Activated T-cell treated with anti-CD3 and anti-CD28 coated beads, Interleukin-2, amount 50 U/mL, for 72 hours (primary cell): ENCODE data around the gene GRK6. TPM values are rescaled to one million over a fixed set of nuclear protein-coding genes. Genes with fewer than 3 reads are reported as not detected.

Experiments used
- ATAC-seq, 2 donors: fragments of 150-1000 bp; cut with Tn5 transposase; replicated peaks in 1 of 2; 2 replicates each; pipeline ENCODE4 v1.10.0; 2021; ENCODE audit warnings: moderate library complexity in 2 of 2, mild to moderate bottlenecking in 1 of 2
- DNase-seq, 2 donors: peaks; one replicate each; pipeline ENCODE4 v3.0.0; 2021 to 2022; ENCODE audit warnings: mixed read lengths in 1 of 2
- H3K27ac Mint-ChIP-seq: one replicate; pipeline ENCODE4 v1.8.0; 2022; ENCODE audit warnings: mild to moderate bottlenecking, moderate library complexity, mixed read lengths
- H3K27me3 Mint-ChIP-seq: one replicate; pipeline ENCODE4 v1.8.0; 2022; ENCODE audit warnings: low read depth, mixed read lengths
- H3K36me3 Mint-ChIP-seq, 2 donors: one replicate each; pipeline ENCODE4 v1.8.0; 2022; ENCODE audit warnings: mixed read lengths in 2 of 2, mild to moderate bottlenecking in 1 of 2; ENCODE audit not compliant: insufficient read depth in 2 of 2
- H3K4me1 Mint-ChIP-seq: one replicate; pipeline ENCODE4 v1.8.0; 2022; ENCODE audit warnings: low read depth, mixed read lengths
- H3K4me3 Mint-ChIP-seq, 2 donors: one replicate each; pipeline ENCODE4 v1.8.0; 2022; ENCODE audit warnings: mild to moderate bottlenecking in 2 of 2, mixed read lengths in 2 of 2, moderate library complexity in 2 of 2
- H3K9me3 Mint-ChIP-seq, 2 donors: one replicate each; pipeline ENCODE4 v1.8.0; 2022; ENCODE audit warnings: mixed read lengths in 2 of 2
- total RNA-seq, 2 donors: library from RNA; stranded (reverse); gene quantifications; one replicate each; pipeline ENCODE4 v1.2.3, GENCODE V29; 2022

GRK6 gene
- total RNA-seq, 2 donors from 2014 or later, result 133 to 135 TPM

DNA sequence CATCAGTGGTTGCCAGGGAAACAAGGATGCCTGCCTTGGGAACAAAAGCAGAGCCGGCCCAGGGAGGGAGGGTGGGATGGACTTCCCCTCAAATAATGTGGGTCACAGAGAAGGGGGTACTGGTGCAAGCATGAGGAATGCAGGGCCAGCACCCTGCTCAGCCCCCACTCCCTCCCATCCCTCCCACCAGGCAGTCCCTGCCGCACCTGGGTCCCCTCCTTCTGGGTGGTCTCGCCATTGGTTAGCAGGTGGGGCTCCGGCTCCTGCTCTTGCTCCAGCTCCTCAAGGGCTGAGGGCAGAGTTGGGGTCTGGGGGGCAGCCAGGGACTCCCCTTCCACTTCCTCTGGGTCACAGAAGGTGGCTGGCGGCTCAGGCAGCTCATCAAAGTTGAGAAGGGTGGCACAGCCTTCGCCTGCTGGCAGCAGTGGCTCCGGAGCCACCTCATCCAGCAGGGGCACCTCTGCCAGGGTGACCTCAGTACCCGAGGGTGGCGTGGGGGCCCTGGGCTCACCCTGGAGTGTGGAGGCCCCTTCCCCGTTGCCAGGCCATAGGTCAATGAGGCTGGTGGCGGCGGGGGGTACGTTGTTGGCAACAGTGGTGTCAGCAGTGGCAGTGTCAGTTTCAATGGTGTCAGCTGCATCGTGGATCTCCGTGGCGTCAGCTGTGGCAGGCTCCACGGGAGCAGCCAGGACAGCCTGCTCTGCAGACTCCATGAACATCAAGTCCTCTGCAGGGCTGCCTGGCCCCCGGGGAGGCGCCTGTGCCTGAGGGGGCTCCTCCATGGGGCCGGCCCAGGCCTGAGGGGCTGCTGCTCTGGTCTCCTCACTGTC lies 31.6 kb downstream of the GRK6 start:
- Mint-ChIP-seq H3K4me3 (no peak overlapping the region), H3K36me3 (peaks cover 0 to 6% of the 10 kb centered on the region in 2 donors), H3K9me3 (no peaks in the 10 kb centered on the region), H3K27me3 (no peaks in the 10 kb centered on the region), H3K4me1 (peaks cover 42% of the 10 kb centered on the region), H3K27ac (no peak overlapping the region)
- DNase-seq, result no peak
- ATAC-seq, result no peak

DNA sequence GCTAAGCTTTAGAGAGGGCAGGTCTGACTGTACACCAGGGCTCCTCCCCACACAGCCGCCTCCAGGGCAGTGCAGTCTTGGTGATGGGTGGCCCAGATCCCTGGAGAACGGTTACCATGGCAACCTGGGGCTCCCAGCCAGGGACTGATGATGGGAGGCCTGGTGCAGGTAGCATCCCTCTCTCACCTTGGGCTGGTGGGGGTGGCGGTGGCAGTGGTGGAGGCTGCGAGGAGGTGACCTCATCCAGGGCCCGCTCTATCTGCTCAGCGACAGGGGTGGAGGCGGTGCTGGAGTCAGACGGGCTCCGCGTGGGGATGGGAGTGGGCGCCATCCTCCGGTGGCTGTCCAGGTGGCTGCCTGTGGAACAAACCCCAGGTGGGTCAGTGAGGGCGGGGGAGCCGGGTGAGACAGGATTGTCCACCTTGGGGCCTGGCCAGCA lies 32.5 kb downstream of the GRK6 start:
- Mint-ChIP-seq H3K27me3 (no peaks in the 10 kb centered on the region), H3K4me1 (peaks cover 35% of the 10 kb centered on the region), H3K36me3 (peaks cover 0 to 6% of the 10 kb centered on the region in 2 donors), H3K4me3 (no peak overlapping the region), H3K9me3 (no peaks in the 10 kb centered on the region), H3K27ac (no peak overlapping the region)
- ATAC-seq (no peak), DNase-seq (no peak)

DNA sequence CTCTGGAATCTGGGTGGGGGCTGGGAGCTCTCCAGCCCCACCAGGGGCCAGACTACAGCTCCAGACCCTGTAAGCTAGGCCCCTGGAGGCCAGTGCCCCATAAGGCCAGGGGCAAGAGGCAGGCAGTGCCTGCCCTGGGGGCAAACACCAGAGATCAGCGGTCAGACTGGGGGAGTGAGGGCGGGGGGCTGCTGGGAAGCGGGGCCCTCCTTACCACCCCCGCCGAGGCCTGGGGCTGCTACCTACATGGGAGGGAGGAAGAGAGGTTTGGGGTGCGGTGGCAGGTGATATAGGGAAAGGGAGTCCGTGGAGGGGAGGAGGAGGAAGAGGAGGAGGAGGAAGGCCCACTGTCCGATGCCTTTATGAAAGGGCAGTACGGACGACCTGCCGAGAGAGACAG lies 32.9 kb downstream of the GRK6 start:
- Mint-ChIP-seq H3K4me3 (no peak overlapping the region), H3K36me3 (peaks cover 0 to 6% of the 10 kb centered on the region in 2 donors), H3K4me1 (peaks cover 33% of the 10 kb centered on the region), H3K27me3 (no peaks in the 10 kb centered on the region), H3K27ac (no peak overlapping the region), H3K9me3 (no peaks in the 10 kb centered on the region)
- DNase-seq (no peak), ATAC-seq (no peak)

DNA sequence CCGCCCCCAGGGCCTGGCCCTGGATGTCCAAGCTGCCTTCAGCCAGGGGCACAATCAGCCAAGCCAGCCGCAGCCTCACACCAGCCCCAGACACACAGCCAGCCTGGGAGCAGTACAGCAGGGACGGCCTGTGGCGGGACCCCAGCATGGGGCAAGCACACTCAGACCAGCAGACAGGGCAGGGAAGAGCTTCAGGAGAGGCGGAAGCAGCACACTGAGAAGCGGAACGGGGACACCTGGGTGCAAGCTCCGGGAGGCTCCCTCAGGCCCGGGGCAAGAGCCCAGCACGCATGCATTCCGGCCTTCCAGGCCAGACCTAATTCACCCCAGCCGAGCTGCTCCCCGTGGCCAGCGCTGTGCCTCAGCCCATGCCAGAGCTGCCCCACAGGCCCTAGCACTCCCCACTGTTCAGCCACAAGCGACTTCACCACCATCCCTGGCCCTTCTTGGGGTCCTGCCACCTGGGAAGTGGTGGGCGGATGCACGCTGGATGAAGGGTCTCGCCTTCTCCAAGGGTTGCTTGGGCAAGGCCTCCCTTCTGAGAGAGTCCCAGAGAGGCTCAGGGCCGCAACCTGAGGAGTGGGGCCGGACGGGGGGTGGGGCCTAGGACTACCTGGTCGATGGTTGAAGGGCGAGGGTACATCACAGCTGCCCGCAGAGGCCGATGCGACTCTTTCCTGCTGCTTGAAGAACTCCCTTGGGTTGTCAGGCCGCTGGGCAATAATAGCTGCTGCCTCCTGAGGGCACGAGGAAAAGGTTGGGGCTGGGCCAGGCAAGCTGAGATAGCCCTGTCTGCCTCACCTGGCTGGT lies 33.5 kb downstream of the GRK6 start:
- Mint-ChIP-seq H3K27ac (no peak overlapping the region), H3K36me3 (peaks cover under 1 to 6% of the 10 kb centered on the region in 2 donors), H3K4me3 (no peak overlapping the region), H3K9me3 (no peaks in the 10 kb centered on the region), H3K4me1 (peaks cover 33% of the 10 kb centered on the region), H3K27me3 (no peaks in the 10 kb centered on the region)
- no peak for DNase-seq
- ATAC-seq, result no peak

DNA sequence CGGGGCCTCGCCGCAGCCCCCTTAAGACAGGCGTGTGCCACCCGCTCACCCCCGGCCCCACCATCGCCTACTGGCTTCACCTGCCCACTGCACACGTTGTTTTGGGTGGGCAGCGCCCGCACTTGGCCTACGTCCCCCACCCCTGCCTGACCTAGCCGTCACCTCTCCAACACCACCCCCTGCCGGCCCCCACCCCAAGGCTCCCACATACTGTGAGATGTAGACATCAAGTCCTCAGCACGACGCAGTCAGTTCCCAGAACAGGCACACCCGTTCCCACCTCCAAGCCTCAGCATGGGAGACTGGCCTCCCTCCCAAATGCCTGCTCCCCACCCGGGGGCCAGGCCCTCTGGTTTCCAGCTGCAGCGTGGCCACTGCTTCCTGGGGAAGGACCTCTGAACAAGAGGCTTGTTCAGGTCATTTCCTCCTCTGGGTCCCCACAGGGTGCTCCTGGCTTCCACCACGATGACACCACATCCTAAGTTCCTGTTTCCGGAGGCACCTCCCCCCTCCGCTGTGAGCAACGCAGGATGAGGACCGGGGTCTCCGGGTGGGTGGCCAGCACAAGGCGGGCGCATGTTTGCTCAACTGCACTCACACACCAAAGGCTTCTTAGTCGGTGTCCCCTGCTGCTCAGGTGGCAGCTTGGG lies 35.7 kb downstream of the GRK6 start:
- Mint-ChIP-seq H3K36me3 (peaks cover 3 to 10% of the 10 kb centered on the region in 2 donors), H3K4me3 (peak overlapping the region; percentile 28 to 60)

DNA sequence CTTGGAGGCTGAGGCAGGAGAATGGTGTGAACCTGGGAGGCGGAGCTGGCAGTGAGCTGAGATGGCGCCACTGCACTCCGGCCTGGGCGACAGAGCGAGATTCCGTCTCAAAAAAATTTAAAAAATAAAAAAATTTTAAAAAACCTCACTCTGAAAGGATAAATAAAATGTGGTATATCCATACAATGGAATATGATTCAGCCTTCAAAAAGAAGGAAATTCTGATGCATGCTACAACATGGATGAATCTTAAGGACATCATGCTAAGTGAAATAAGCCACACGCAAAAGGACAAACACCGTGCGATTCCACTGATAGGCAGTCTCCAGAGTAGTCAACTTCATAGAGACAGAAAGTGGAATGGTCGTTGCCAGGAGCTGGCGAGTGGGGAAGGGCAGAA lies 38.6 kb downstream of the GRK6 start:
- Mint-ChIP-seq H3K36me3 (peaks cover 3 to 10% of the 10 kb centered on the region in 2 donors), H3K27me3 (no peaks in the 10 kb centered on the region), H3K27ac (no peak overlapping the region), H3K4me3 (no peak overlapping the region), H3K9me3 (peaks cover 0 to 2% of the 10 kb centered on the region in 2 donors), H3K4me1 (peaks cover 25% of the 10 kb centered on the region)
- ATAC-seq, result no peak
- DNase-seq, result no peak

More for the DNA sequence above, 35.7 kb downstream of the GRK6 start:
- Mint-ChIP-seq H3K9me3 (peaks cover 0 to 2% of the 10 kb centered on the region in 2 donors), H3K4me1 (peaks cover 23% of the 10 kb centered on the region), H3K27me3 (no peaks in the 10 kb centered on the region), H3K27ac (no peak overlapping the region)
- no peak for ATAC-seq
- DNase-seq, result no peak

DNA sequence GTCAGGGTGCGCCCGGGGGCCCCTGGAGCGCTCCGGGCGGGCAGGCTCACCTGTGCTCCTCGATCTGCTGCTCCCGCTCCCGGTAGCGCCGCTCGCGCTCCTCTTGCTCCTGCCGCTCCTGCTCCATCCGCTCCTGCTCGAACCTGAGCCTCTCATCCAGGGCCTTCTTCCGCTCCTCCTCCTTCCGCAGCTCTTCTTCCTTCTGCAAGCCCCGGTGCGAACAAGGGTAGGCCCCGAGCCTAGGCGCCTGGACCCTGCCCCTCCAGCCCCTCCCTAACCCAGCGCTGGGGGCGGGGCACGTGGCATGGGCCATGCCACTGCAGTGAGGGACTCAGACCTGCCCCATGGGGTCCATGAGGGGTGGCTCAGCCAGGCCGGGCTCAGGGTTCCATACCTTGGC lies 40.4 kb downstream of the GRK6 start:
- peaks cover 0 to 2% of the 10 kb centered on the region in 2 donors for H3K9me3 Mint-ChIP-seq
- ATAC-seq (no peak), DNase-seq (no peak)
- H3K4me3 Mint-ChIP-seq, result no peak overlapping the region
- no peak overlapping the region for H3K27ac Mint-ChIP-seq
- H3K27me3 Mint-ChIP-seq, result no peaks in the 10 kb centered on the region
- H3K36me3 Mint-ChIP-seq, result peaks cover 3 to 8% of the 10 kb centered on the region in 2 donors
- peaks cover 34% of the 10 kb centered on the region for H3K4me1 Mint-ChIP-seq

DNA sequence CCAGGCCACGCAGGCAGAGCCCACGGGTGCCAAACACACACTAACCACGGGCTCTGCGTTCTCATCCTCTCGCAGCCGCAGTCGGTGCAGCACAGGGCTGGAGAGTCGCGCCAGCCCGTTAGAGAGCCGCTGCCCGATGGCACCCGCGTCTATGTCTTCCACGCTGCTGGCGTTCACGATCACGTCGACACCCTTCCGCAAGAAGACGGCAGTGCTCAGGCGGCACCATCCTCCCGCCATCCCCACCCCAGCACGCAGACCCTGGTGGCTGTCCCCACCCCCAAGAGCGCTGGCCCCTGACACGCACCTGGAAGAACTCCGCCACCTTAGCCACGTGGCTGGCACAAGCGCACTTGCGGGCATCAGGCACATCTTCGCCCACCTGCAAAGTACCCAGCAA lies 41.0 kb downstream of the GRK6 start:
- Mint-ChIP-seq H3K9me3 (peaks cover 0 to 2% of the 10 kb centered on the region in 2 donors), H3K27me3 (no peaks in the 10 kb centered on the region), H3K27ac (no peak overlapping the region), H3K36me3 (peaks cover 3 to 8% of the 10 kb centered on the region in 2 donors), H3K4me3 (no peak overlapping the region), H3K4me1 (peaks cover 32% of the 10 kb centered on the region)
- no peak for ATAC-seq
- DNase-seq, result no peak

DNA sequence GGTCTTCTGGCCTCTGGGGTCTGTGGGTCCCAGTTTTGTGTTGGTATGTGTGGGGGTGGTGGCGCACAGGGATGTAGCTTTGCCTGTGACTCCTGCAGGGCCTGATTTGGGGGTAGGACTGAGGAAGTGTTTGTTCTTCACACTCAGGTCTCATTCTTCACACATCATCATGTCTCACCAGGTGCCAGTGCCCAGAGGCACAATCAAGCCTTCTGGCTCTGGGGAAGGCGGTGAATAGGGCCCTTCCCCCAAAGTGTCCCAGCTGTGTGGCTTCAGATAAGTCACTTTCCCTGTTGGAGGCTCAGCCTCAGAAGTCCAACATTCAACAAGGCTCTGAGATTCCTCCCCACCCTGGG lies 41.8 kb downstream of the GRK6 start:
- peaks cover 3 to 8% of the 10 kb centered on the region in 2 donors for H3K36me3 Mint-ChIP-seq
- no peaks in the 10 kb centered on the region for H3K27me3 Mint-ChIP-seq
- no peak overlapping the region for H3K27ac Mint-ChIP-seq
- peaks cover 0 to 2% of the 10 kb centered on the region in 2 donors for H3K9me3 Mint-ChIP-seq
- peaks cover 24% of the 10 kb centered on the region for H3K4me1 Mint-ChIP-seq
- no peak overlapping the region for H3K4me3 Mint-ChIP-seq
- ATAC-seq (no peak), DNase-seq (no peak)

DNA sequence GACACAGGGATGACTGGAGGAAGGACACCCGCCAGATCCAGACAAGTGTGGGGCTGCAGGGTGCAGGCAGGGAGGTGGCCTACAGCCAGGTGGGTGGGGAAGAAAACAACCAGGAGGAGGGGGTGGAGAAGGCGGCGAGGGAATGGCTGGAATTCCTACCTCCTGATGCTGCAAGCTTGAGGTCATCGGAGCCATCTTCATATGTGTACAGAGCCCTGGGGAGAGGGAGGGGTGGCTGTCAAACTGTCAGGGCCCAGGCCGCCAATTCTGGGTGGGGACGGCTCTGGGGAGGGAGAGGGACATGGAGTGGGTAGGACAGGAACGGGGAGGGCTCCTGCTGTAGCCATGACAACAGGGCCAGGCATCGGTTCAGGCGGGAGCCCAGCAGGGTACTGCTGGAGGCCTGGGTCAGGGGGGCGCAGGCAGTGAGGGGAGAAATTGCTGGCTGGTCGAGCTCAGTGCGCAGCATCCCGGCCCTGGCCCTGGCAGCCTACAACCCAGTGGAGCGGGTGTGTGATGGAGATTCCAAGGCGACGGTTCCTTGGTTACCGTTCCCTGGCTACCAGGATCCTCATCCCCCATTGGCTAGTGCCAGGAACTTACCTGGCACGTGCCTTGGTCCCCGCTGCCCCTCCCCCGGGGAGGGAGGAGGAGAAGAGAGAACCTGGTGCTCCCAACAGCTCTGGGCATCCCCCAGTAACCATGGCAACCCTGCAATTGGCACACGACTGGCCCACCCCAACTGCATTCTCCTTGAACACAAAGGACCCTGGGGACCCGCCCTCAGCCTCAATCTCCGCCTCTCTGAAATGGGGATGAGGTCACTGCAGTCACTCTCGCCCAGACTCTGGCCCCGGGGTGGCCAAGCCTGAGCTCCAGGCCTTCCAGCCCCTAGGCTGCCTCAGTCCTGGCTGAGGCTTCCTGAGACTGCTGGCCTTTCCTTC lies 42.5 kb downstream of the GRK6 start:
- peaks cover 3 to 8% of the 10 kb centered on the region in 2 donors for H3K36me3 Mint-ChIP-seq
- DNase-seq (no peak), ATAC-seq (no peak)
- peaks cover 26% of the 10 kb centered on the region for H3K4me1 Mint-ChIP-seq
- H3K27ac Mint-ChIP-seq, result no peak overlapping the region
- H3K27me3 Mint-ChIP-seq, result peaks cover 2% of the 10 kb centered on the region
- no peak overlapping the region for H3K4me3 Mint-ChIP-seq
- peaks cover 0 to 2% of the 10 kb centered on the region in 2 donors for H3K9me3 Mint-ChIP-seq

DNA sequence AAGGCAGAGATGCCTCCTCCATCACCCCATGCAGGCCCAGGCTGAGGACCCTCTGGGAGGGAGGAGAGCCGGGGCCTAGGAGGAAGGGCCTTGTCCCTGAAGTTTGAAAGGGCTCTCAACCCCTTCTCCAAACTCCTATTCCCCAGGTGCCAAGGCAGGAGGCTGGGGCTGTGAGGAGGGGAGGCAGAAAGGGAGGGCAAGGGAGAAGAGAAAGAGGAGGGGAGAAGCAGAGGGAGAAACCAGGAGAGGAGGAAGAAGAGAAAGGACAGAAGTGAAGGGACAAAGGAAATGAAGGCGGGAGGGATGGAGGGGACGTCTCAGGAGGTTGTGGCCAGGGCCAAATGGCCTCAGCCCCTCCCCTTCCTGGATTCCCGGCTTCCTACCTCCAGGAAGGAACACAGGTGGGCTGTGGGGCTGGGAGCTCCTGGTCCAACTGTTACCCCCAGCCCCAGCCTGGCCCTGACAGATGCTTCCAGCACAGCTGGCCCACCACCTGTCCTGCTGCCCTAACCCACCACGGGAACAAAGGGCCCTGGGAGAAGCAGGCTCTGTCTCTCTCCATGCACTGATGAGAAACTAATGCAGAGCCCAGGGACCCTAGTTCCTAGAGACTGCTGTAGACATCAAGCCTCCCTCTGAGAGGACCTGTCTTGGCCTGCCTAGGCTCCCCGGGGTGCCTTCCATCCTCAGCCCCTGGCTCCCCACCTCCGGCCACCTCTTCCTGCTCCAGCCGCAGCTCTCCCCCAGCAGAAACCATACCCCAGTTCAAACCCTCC lies 43.5 kb downstream of the GRK6 start:
- peaks cover 5 to 11% of the 10 kb centered on the region in 2 donors for H3K36me3 Mint-ChIP-seq
- DNase-seq (no peak), ATAC-seq (no peak)
- H3K9me3 Mint-ChIP-seq, result peaks cover 0 to 2% of the 10 kb centered on the region in 2 donors
- peaks cover 7% of the 10 kb centered on the region for H3K27me3 Mint-ChIP-seq
- H3K4me1 Mint-ChIP-seq, result peaks cover 36% of the 10 kb centered on the region
- peak overlapping the region in 1 of 2 donors; percentile 24 for H3K4me3 Mint-ChIP-seq
- H3K27ac Mint-ChIP-seq, result no peak overlapping the region
